ENCODE measurements around the gene ASB3.

GRCh38 chr2:53786352-53786704 lies 425 bp downstream of the ASB3 start:
- TF ChIP-seq GATA2 (IDR thresholded peaks at IDR 0.05; ENCODE audit: low read depth, low read length) (no peak), GATA3 (IDR thresholded peaks at IDR 0.05; ENCODE audit: low read depth, low read length) (no peak)
